MM.1S (cell line): ENCODE results near the gene CAP2.

Source experiments
- DNase-seq: peaks from one replicate; pipeline ENCODE4 v3.0.0-alpha.2; 2015
- H2AFZ ChIP-seq: fragments of 300-600 bp; sonication (generic); 2 replicates; pipeline ENCODE4 v1.6.0; 2016; ENCODE audit warnings: antibody characterized with exemption, low read length
- H3F3A ChIP-seq: fragments of 300-600 bp; sonication (generic); 2 replicates; pipeline ENCODE4 v1.6.1; 2016; ENCODE audit warnings: mild to moderate bottlenecking, antibody characterized with exemption, low read length, moderate library complexity, mixed read lengths; ENCODE audit not compliant: insufficient read depth
- H3K27ac ChIP-seq: fragments of 300-600 bp; sonication (generic); 2 replicates; pipeline ENCODE4 v1.5.1; 2016; ENCODE audit warnings: mild to moderate bottlenecking, low read length
- H3K27me3 ChIP-seq: fragments of 300-600 bp; sonication (generic); replicated peaks from 2 replicates; pipeline ENCODE4 v1.6.0; 2016; ENCODE audit warnings: low read length; ENCODE audit not compliant: insufficient read depth
- H3K36me3 ChIP-seq: fragments of 300-600 bp; sonication (generic); replicated peaks from 2 replicates; pipeline ENCODE4 v1.6.1; 2016; ENCODE audit warnings: mild to moderate bottlenecking, low read length, mixed read lengths; ENCODE audit not compliant: insufficient read depth
- H3K4me1 ChIP-seq: fragments of 300-600 bp; sonication (generic); 2 replicates; pipeline ENCODE4 v1.6.1; 2016; ENCODE audit warnings: low read length, mixed read lengths
- H3K4me2 ChIP-seq: fragments of 300-600 bp; sonication (generic); 2 replicates; pipeline ENCODE4 v1.6.0; 2016; ENCODE audit warnings: low read depth, low read length
- H3K4me3 ChIP-seq: fragments of 300-600 bp; sonication (generic); 2 replicates; pipeline ENCODE4 v1.5.1; 2016; ENCODE audit warnings: low read length, mixed read lengths
- H3K79me2 ChIP-seq: fragments of 300-600 bp; sonication (generic); 2 replicates; pipeline ENCODE4 v1.6.1; 2016; ENCODE audit warnings: mixed run types, low read length, mixed read lengths
- H3K9ac ChIP-seq: fragments of 300-600 bp; sonication (generic); 2 replicates; pipeline ENCODE4 v1.6.1; 2016; ENCODE audit warnings: low read length, mixed read lengths
- H3K9me2 ChIP-seq: fragments of 300-600 bp; sonication (generic); replicated peaks from 2 replicates; pipeline ENCODE4 v1.6.1; 2016; ENCODE audit warnings: mild to moderate bottlenecking, low read length, mixed read lengths; ENCODE audit not compliant: insufficient read depth
- H3K9me3 ChIP-seq: fragments of 300-600 bp; sonication (generic); replicated peaks from 2 replicates; pipeline ENCODE4 v1.6.1; 2016; ENCODE audit warnings: mild to moderate bottlenecking, low read length, mixed read lengths; ENCODE audit not compliant: insufficient read depth
- H4K20me1 ChIP-seq: fragments of 300-600 bp; sonication (generic); 2 replicates; pipeline ENCODE4 v1.6.1; 2016; ENCODE audit warnings: mild to moderate bottlenecking, low read length, moderate library complexity, mixed read lengths; ENCODE audit not compliant: insufficient read depth
- CTCF ChIP-seq: fragments of 300-600 bp; sonication (generic); IDR thresholded peaks from 2 replicates; pipeline ENCODE4 v1.5.1; 2016; ENCODE audit warnings: antibody characterized with exemption, low read length, mixed read lengths
- EZH2 ChIP-seq: fragments of 300-600 bp; sonication (generic); optimal IDR thresholded peaks from 2 replicates; pipeline ENCODE3; 2017; ENCODE audit warnings: low read depth, mild to moderate bottlenecking, antibody characterized with exemption, low read length, mixed read lengths
- EZH2phosphoT487 ChIP-seq: fragments of 300-600 bp; sonication (generic); IDR thresholded peaks from 2 replicates; pipeline ENCODE4 v1.6.1; 2018; ENCODE audit warnings: antibody characterized with exemption, low read length

Gene CAP2

GRCh38 chr6:17429383-17430061, 36.1 kb downstream of the CAP2 start:
- Histone ChIP-seq H3K36me3 (no peaks in the 10 kb centered on the region), H3K9me3 (no peaks in the 10 kb centered on the region), H3K9me2 (no peaks in the 10 kb centered on the region), H3K4me2 (no peak overlapping the region), H3K4me1 (no peaks in the 10 kb centered on the region), H3K4me3 (no peak overlapping the region), H3K27ac (no peak overlapping the region), H3K27me3 (no peaks in the 10 kb centered on the region), H3K9ac (no peak overlapping the region), H2AFZ (no peak overlapping the region), H3F3A (no peaks in the 10 kb centered on the region), H3K79me2 (no peaks in the 10 kb centered on the region), H4K20me1 (no peaks in the 10 kb centered on the region)
- no peak for DNase-seq
- TF ChIP-seq EZH2 (no peak), EZH2phosphoT487 (no peak), CTCF (no peak)

GRCh38 chr6:17431581-17431980, 38.2 kb downstream of the CAP2 start:
- Histone ChIP-seq H3K4me2 (no peak overlapping the region), H3K4me1 (no peaks in the 10 kb centered on the region), H3K36me3 (no peaks in the 10 kb centered on the region), H2AFZ (no peak overlapping the region), H3K9me2 (no peaks in the 10 kb centered on the region), H3K4me3 (no peak overlapping the region), H3K9ac (no peak overlapping the region), H4K20me1 (no peaks in the 10 kb centered on the region), H3K27me3 (no peaks in the 10 kb centered on the region), H3F3A (no peaks in the 10 kb centered on the region), H3K9me3 (no peaks in the 10 kb centered on the region), H3K79me2 (no peaks in the 10 kb centered on the region), H3K27ac (no peak overlapping the region)
- TF ChIP-seq CTCF (no peak), EZH2phosphoT487 (no peak), EZH2 (no peak)
- DNase-seq: no peak

- Histone ChIP-seq H3K36me3 (no peaks in the 10 kb centered on the region), H3K27me3 (no peaks in the 10 kb centered on the region), H3K9me2 (no peaks in the 10 kb centered on the region), H4K20me1 (no peaks in the 10 kb centered on the region), H3K4me1 (no peaks in the 10 kb centered on the region), H3K27ac (no peak overlapping the region), H3F3A (no peaks in the 10 kb centered on the region), H3K9me3 (no peaks in the 10 kb centered on the region), H2AFZ (no peak overlapping the region), H3K9ac (no peak overlapping the region), H3K79me2 (no peaks in the 10 kb centered on the region), H3K4me2 (no peak overlapping the region), H3K4me3 (no peak overlapping the region)
- TF ChIP-seq EZH2phosphoT487 (no peak), CTCF (no peak), EZH2 (no peak)
- DNase-seq: no peak
Measured at GRCh38 chr6:17432356-17432755, 39.0 kb downstream of the CAP2 start.
